BJ (cell line): ENCODE data around the gene ABTB1. TPM values are rescaled to one million over a fixed set of nuclear protein-coding genes. Genes with fewer than 3 reads are reported as not detected.

Source experiments
- CTCF ChIA-PET: fragments of 350-600 bp; formaldehyde crosslinking; extraction: SDS; loops from one replicate; lab custom pipeline; 2021; ENCODE audit warnings: antibody characterized with exemption, inconsistent platforms; lab: Yijun Ruan, JAX
- POLR2A ChIA-PET: fragments of 300-600 bp; sonication (Branson Sonifier 250); formaldehyde crosslinking; extraction: SDS; loops from one replicate; lab custom pipeline; 2021; ENCODE audit warnings: antibody characterized with exemption; lab: Charles Lee
- DNase-seq: peaks from one replicate; pipeline ENCODE4 v3.0.0-alpha.2; 2011; ENCODE audit warnings: low read depth
- H3K27me3 ChIP-seq: 2 replicates; pipeline ENCODE4 v1.6.0; 2011; ENCODE audit warnings: low read length; ENCODE audit not compliant: control insufficient read depth, insufficient read depth
- H3K36me3 ChIP-seq: 2 replicates; pipeline ENCODE4 v1.5.1; 2011; ENCODE audit warnings: low read length; ENCODE audit not compliant: control insufficient read depth, insufficient read depth
- H3K4me3 ChIP-seq: 2 replicates; pipeline ENCODE4 v1.5.1; 2011; ENCODE audit warnings: low read depth, mild to moderate bottlenecking, control low read depth, low read length
- CTCF ChIP-seq: IDR thresholded peaks from 2 replicates; pipeline ENCODE4 v1.5.1; 2011; ENCODE audit warnings: low read depth, mild to moderate bottlenecking, control low read depth, inconsistent platforms, low read length, moderate library complexity; ENCODE audit not compliant: insufficient read depth
- polyA plus RNA-seq: library from polyadenylated mRNA; depleted of rRNA; stranded (reverse); fragments of >200 nt; gene quantifications from 2 replicates; pipeline ENCODE4 v1.2.3, GENCODE V29; 2011

The ABTB1 gene
- polyA plus RNA-seq, 1 experiment: 46.5 TPM

- H3K36me3 ChIP-seq: peaks cover 8% of the 10 kb centered on the region
- CTCF ChIA-PET: no interaction called here
- H3K4me3 ChIP-seq: no peak overlapping the region
- POLR2A ChIA-PET: no interaction called here
- DNase-seq: no peak
- no peaks in the 10 kb centered on the region for H3K27me3 ChIP-seq
- no peak for TF ChIP-seq CTCF
Measured at GRCh38 chr3:127688022-127688415, 15.3 kb downstream of the ABTB1 start.

- CTCF ChIA-PET: interaction anchor here (1.4 to 3.2 kb wide), 2 partner anchors 10 to 37 kb away, joined by 4 to 13 read pairs; no protein-coding TSS in a partner anchor
Measured at GRCh38 chr3:127688416-127689265, 15.9 kb downstream of the ABTB1 start.

GRCh38 chr3:127689266-127689860 lies 16.6 kb downstream of the ABTB1 start:
- Histone ChIP-seq H3K36me3 (peaks cover 10% of the 10 kb centered on the region), H3K4me3 (no peak overlapping the region), H3K27me3 (no peaks in the 10 kb centered on the region)
- DNase-seq: no peak
- POLR2A ChIA-PET: no interaction called here
- TF ChIP-seq CTCF: no peak
- CTCF ChIA-PET: interaction anchor here (0.7 to 3.4 kb wide), 7 partner anchors 10 to 282 kb away, joined by 3 to 23 read pairs (median 6); no protein-coding TSS in a partner anchor

More at GRCh38 chr3:127688416-127689265, 15.9 kb downstream of the ABTB1 start:
- Histone ChIP-seq H3K36me3 (peaks cover 10% of the 10 kb centered on the region), H3K4me3 (no peak overlapping the region), H3K27me3 (no peaks in the 10 kb centered on the region)
- POLR2A ChIA-PET: no interaction called here
- no peak for TF ChIP-seq CTCF
- no peak for DNase-seq

- ChIA-PET CTCF (interaction anchor here (0.7 to 3.4 kb wide), 10 partner anchors 11 to 281 kb away, joined by 3 to 23 read pairs (median 6); no protein-coding TSS in a partner anchor), POLR2A (no interaction called here)
- Histone ChIP-seq H3K27me3 (no peaks in the 10 kb centered on the region), H3K4me3 (no peak overlapping the region), H3K36me3 (peaks cover 14% of the 10 kb centered on the region)
- DNase-seq: peak; percentile 43
- no peak for TF ChIP-seq CTCF
Measured at GRCh38 chr3:127690106-127690505, 17.4 kb downstream of the ABTB1 start.

GRCh38 chr3:127690823-127691452 lies 18.2 kb downstream of the ABTB1 start:
- ChIA-PET POLR2A (no interaction called here), CTCF (interaction anchor here (0.6 to 3.4 kb wide), 25 partner anchors 8 to 280 kb away, joined by 3 to 23 read pairs (median 4); partner anchors contain the start of gene MGLL)
- peak; percentile 91 for TF ChIP-seq CTCF
- H3K36me3 ChIP-seq: peaks cover 14% of the 10 kb centered on the region
- H3K4me3 ChIP-seq: no peak overlapping the region
- DNase-seq: no peak
- H3K27me3 ChIP-seq: no peaks in the 10 kb centered on the region
